HG02884 (cell line): ENCODE results near the gene DNAH9.

ENCODE experiments used
- ATAC-seq: cut with Tn5 transposase; IDR thresholded peaks from one replicate; pipeline ENCODE4 v1.9.1; 2021; ENCODE audit warnings: mild to moderate bottlenecking, moderate library complexity; ENCODE audit not compliant: unreplicated experiment

DNAH9 gene

GRCh38 chr17:11744696-11745095, 146.4 kb downstream of the DNAH9 start:
- ATAC-seq = no peak

GRCh38 chr17:11747441-11747840, 149.2 kb downstream of the DNAH9 start:
- ATAC-seq = no peak

GRCh38 chr17:11757815-11758214, 159.5 kb downstream of the DNAH9 start:
- no peak for ATAC-seq

- no peak for ATAC-seq
These were observed 169.8 kb downstream of the DNAH9 start for GRCh38 chr17:11768106-11768505.

GRCh38 chr17:11768981-11769380, 170.7 kb downstream of the DNAH9 start:
- no peak for ATAC-seq

GRCh38 chr17:11772031-11772430, 173.8 kb downstream of the DNAH9 start:
- ATAC-seq = no peak

- ATAC-seq = no peak
These were observed 181.6 kb downstream of the DNAH9 start for GRCh38 chr17:11779892-11780291.

- ATAC-seq = no peak
These were observed 182.4 kb downstream of the DNAH9 start for GRCh38 chr17:11780621-11781020.

GRCh38 chr17:11786711-11787438, 188.6 kb downstream of the DNAH9 start:
- ATAC-seq = no peak

GRCh38 chr17:11795906-11796305, 197.6 kb downstream of the DNAH9 start:
- no peak for ATAC-seq

GRCh38 chr17:11797803-11798202, 199.5 kb downstream of the DNAH9 start:
- no peak for ATAC-seq

GRCh38 chr17:11803231-11803969, 205.1 kb downstream of the DNAH9 start:
- ATAC-seq = no peak

- ATAC-seq = no peak
These were observed 206.9 kb downstream of the DNAH9 start for GRCh38 chr17:11805138-11805537.

- no peak for ATAC-seq
These were observed 207.7 kb downstream of the DNAH9 start for GRCh38 chr17:11805952-11806351.

GRCh38 chr17:11807606-11808005, 209.3 kb downstream of the DNAH9 start:
- no peak for ATAC-seq

- ATAC-seq = no peak
These were observed 215.0 kb downstream of the DNAH9 start for GRCh38 chr17:11813278-11813677.

- no peak for ATAC-seq
These were observed 215.6 kb downstream of the DNAH9 start for GRCh38 chr17:11813871-11814270.

GRCh38 chr17:11814655-11815262, 216.5 kb downstream of the DNAH9 start:
- ATAC-seq = no peak

- no peak for ATAC-seq
These were observed 218.1 kb downstream of the DNAH9 start for GRCh38 chr17:11816409-11816808.

- no peak for ATAC-seq
These were observed 225.6 kb downstream of the DNAH9 start for GRCh38 chr17:11823862-11824261.

- no peak for ATAC-seq
These were observed 227.4 kb downstream of the DNAH9 start for GRCh38 chr17:11825572-11826209.
